ENCODE results near the gene TMEM44.

DNA sequence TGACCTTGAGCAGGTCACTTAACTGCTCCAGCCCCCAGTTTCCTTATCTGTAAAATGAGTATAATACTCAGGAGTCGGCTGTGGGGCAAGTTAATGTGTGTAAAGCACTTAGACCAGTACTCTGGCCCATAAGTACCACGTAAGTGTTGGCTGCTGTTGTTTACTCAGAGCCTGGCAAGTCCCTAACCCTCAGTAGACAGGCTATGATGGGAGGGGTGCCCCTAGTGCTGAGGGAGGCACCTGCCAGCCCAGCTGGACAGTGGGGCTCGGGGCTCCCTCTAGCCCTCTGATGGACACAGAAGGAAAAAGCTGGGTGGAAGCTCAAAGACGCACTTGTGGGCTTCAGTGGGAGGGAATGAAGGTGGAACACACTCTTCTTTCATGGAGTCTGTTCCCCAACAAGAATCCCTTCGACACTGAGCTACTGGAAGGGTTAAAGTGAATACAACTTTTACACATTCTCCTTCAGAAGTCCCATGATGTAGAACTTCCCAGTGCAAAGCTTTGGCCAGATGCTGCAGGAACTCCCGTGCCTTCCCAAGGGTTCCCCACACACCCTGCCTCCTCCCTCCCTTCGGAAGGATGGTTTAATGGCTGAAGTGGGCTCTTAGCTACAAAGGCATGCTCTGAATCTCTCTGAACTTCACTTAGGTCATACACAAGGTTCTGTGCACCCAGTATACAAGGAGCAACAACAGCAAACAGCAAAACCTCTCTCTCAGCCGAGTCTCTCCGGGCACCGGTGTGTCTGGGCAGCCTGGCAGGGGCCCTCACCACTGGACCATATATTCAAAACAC lies 25.4 kb downstream of the TMEM44 start:
- TF ChIP-seq, protein P1, sequence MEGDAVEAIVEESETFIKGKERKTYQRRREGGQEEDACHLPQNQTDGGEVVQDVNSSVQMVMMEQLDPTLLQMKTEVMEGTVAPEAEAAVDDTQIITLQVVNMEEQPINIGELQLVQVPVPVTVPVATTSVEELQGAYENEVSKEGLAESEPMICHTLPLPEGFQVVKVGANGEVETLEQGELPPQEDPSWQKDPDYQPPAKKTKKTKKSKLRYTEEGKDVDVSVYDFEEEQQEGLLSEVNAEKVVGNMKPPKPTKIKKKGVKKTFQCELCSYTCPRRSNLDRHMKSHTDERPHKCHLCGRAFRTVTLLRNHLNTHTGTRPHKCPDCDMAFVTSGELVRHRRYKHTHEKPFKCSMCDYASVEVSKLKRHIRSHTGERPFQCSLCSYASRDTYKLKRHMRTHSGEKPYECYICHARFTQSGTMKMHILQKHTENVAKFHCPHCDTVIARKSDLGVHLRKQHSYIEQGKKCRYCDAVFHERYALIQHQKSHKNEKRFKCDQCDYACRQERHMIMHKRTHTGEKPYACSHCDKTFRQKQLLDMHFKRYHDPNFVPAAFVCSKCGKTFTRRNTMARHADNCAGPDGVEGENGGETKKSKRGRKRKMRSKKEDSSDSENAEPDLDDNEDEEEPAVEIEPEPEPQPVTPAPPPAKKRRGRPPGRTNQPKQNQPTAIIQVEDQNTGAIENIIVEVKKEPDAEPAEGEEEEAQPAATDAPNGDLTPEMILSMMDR (IDR thresholded peaks at IDR 0.05), result no peak
- TF ChIP-seq POLR2A (IDR thresholded peaks at IDR 0.05), result no peak
